GM23338 (cell line): ENCODE measurements around the gene EPHB6. TPM values are rescaled to one million over a fixed set of nuclear protein-coding genes. Genes with fewer than 3 reads are reported as not detected.

Source experiments
- ATAC-seq: fragments of 200-7000 bp; cut with Tn5 transposase; 3 replicates; pipeline ENCODE4 v1.9.1; 2020
- DNase-seq: peaks from one replicate; pipeline ENCODE4 v3.0.0-alpha.2; 2015; ENCODE audit warnings: low spot score
- H2AFZ ChIP-seq: fragments of 200-600 bp; sonication (generic); 2 replicates; pipeline ENCODE4 v1.8.0; 2016; ENCODE audit warnings: antibody characterized with exemption, mild to moderate bottlenecking, moderate library complexity
- H3F3A ChIP-seq: fragments of 200-600 bp; sonication (generic); replicated peaks from 2 replicates; pipeline ENCODE4 v1.8.0; 2017; ENCODE audit warnings: antibody characterized with exemption, mixed run types, low read depth
- H3K27ac ChIP-seq: fragments of 200-600 bp; sonication (generic); 2 replicates; pipeline ENCODE4 v1.6.1; 2016; ENCODE audit warnings: low read depth
- H3K27me3 ChIP-seq: fragments of 200-600 bp; sonication (generic); 2 replicates; pipeline ENCODE4 v1.8.0; 2016; ENCODE audit warnings: mild to moderate bottlenecking, mixed run types, moderate library complexity; ENCODE audit not compliant: insufficient read depth
- H3K36me3 ChIP-seq: fragments of 200-600 bp; sonication (generic); 2 replicates; pipeline ENCODE4 v1.8.0; 2016; ENCODE audit warnings: mild to moderate bottlenecking; ENCODE audit not compliant: insufficient read depth
- H3K4me1 ChIP-seq: fragments of 200-600 bp; sonication (generic); 2 replicates; pipeline ENCODE4 v1.8.0; 2016; ENCODE audit warnings: mild to moderate bottlenecking, moderate library complexity; ENCODE audit not compliant: insufficient read depth
- H3K4me2 ChIP-seq: fragments of 200-600 bp; sonication (generic); 2 replicates; pipeline ENCODE4 v1.7.1; 2017; ENCODE audit warnings: mixed run types
- H3K4me3 ChIP-seq: fragments of 200-600 bp; sonication (generic); 2 replicates; pipeline ENCODE4 v1.6.1; 2016; ENCODE audit warnings: mixed run types
- H3K79me2 ChIP-seq: fragments of 200-600 bp; sonication (generic); replicated peaks from 2 replicates; pipeline ENCODE4 v1.8.0; 2017; ENCODE audit warnings: mild to moderate bottlenecking; ENCODE audit not compliant: insufficient read depth
- H3K9me2 ChIP-seq: fragments of 200-600 bp; sonication (generic); 2 replicates; pipeline ENCODE4 v1.8.0; 2017; ENCODE audit not compliant: insufficient read depth
- H4K20me1 ChIP-seq: fragments of 200-600 bp; sonication (generic); replicated peaks from 2 replicates; pipeline ENCODE4 v1.8.0; 2017; ENCODE audit warnings: mild to moderate bottlenecking; ENCODE audit not compliant: insufficient read depth
- H3K27ac Mint-ChIP-seq: 2 replicates; pipeline ENCODE4 v1.8.0; 2020; ENCODE audit warnings: inconsistent platforms, mild to moderate bottlenecking, moderate library complexity, mixed read lengths
- H3K27me3 Mint-ChIP-seq: 3 replicates; pipeline ENCODE4 v1.8.0; 2022; ENCODE audit warnings: low read depth, mild to moderate bottlenecking, moderate library complexity, mixed read lengths, inconsistent platforms; ENCODE audit not compliant: insufficient read depth, poor library complexity
- H3K36me3 Mint-ChIP-seq: 3 replicates; pipeline ENCODE4 v1.8.0; 2021; ENCODE audit warnings: low read depth, mild to moderate bottlenecking, inconsistent platforms, moderate library complexity, mixed read lengths
- H3K4me1 Mint-ChIP-seq: 3 replicates; pipeline ENCODE4 v1.8.0; 2020; ENCODE audit warnings: mild to moderate bottlenecking, inconsistent platforms, mixed read lengths
- H3K4me3 Mint-ChIP-seq: 3 replicates; pipeline ENCODE4 v1.8.0; 2021; ENCODE audit warnings: moderate library complexity, mild to moderate bottlenecking, inconsistent platforms, mixed read lengths
- H3K9me3 Mint-ChIP-seq: 3 replicates; pipeline ENCODE4 v1.8.0; 2020; ENCODE audit warnings: moderate library complexity, mild to moderate bottlenecking, inconsistent platforms, mixed read lengths
- CTCF ChIP-seq, 2 experiments: fragments of 200-600 bp in 1 of 2; sonication (generic) in 1 of 2; conservative IDR thresholded peaks; 2 replicates each; pipeline versions ENCODE4 v1.5.1 to v1.6.1; 2016 to 2017; ENCODE audit warnings: antibody characterized with exemption in 2 of 2, low read depth in 2 of 2, mild to moderate bottlenecking in 2 of 2, moderate library complexity in 1 of 2
- JUNB ChIP-seq: IDR thresholded peaks from one replicate; pipeline ENCODE4 v1.6.1; 2016; ENCODE audit warnings: antibody characterized with exemption; ENCODE audit not compliant: unreplicated experiment
- NANOG ChIP-seq: IDR thresholded peaks from 2 replicates; pipeline ENCODE4 v1.6.1; 2016; ENCODE audit warnings: antibody characterized with exemption, borderline replicate concordance
- POLR2AphosphoS5 ChIP-seq: IDR thresholded peaks from 2 replicates; pipeline ENCODE4 v1.6.1; 2016; ENCODE audit warnings: antibody characterized with exemption, low read depth
- REST ChIP-seq: IDR thresholded peaks from one replicate; pipeline ENCODE4 v1.6.1; 2018; ENCODE audit warnings: antibody characterized with exemption; ENCODE audit not compliant: unreplicated experiment
- STAT1 ChIP-seq: IDR thresholded peaks from one replicate; pipeline ENCODE4 v1.6.1; 2016; ENCODE audit warnings: antibody characterized with exemption; ENCODE audit not compliant: unreplicated experiment
- ZNF114 ChIP-seq: fragments of 250-450 bp; sonication (Bioruptor Pico); IDR thresholded peaks from 2 replicates; pipeline ENCODE4 v1.5.0; 2020; ENCODE audit warnings: mild to moderate bottlenecking, moderate library complexity
- ZNF462 ChIP-seq: fragments of 250-450 bp; sonication (Bioruptor Pico); IDR thresholded peaks from 2 replicates; pipeline ENCODE4 v1.5.0; 2020; ENCODE audit warnings: mild to moderate bottlenecking, moderate library complexity
- polyA plus RNA-seq: library from polyadenylated mRNA; unstranded; fragments of >200 nt; fragmentation: Nextera tagmentation; extraction: Ambion mirVana; gene quantifications from 2 replicates; pipeline ENCODE4 v1.2.1, GENCODE V29; 2016
- total RNA-seq: library from RNA; depleted of rRNA; stranded (reverse); fragments of >200 nt; shearing (Covaris generic); gene quantifications from 2 replicates; pipeline ENCODE4 v1.2.3, GENCODE V29; 2014

Gene EPHB6
- total and polyA plus RNA-seq, 2 experiments from 2014 or later, result 20.8 to 27.5 TPM

- TF ChIP-seq CTCF (conservative IDR thresholded peaks at IDR 0.05; ENCODE audit: low read depth in 2 of 2), result no peak
- TF ChIP-seq STAT1, result no peak
- TF ChIP-seq ZNF114 (CRISPR knock-in tag), result no peak
- TF ChIP-seq ZNF462 (CRISPR knock-in tag), result no peak
- no peak for TF ChIP-seq POLR2AphosphoS5
- no peak for TF ChIP-seq JUNB
- no peak for TF ChIP-seq REST
- no peak for TF ChIP-seq NANOG
- no peak overlapping the region for H3K4me3 ChIP-seq
- H3K27ac Mint-ChIP-seq, result no peak overlapping the region
- no peaks in the 10 kb centered on the region for H3K79me2 ChIP-seq
- peaks cover 3% of the 10 kb centered on the region; the same call in 1 of the 2 replicates for H3K4me1 ChIP-seq
- H3K27me3 Mint-ChIP-seq, result peaks cover 2% of the 10 kb centered on the region
- H2AFZ ChIP-seq, result no peak overlapping the region
- no peaks in the 10 kb centered on the region for H3K27me3 ChIP-seq
- H3K36me3 Mint-ChIP-seq, result no peaks in the 10 kb centered on the region; the same call in 2 of the 3 replicates
- H3K4me3 Mint-ChIP-seq, result no peak overlapping the region
- H4K20me1 ChIP-seq, result no peaks in the 10 kb centered on the region
- no peak overlapping the region for H3K4me2 ChIP-seq
- H3K36me3 ChIP-seq, result no peaks in the 10 kb centered on the region
- ATAC-seq (no peak), DNase-seq (no peak)
- H3K27ac ChIP-seq, result no peak overlapping the region
- H3F3A ChIP-seq, result no peaks in the 10 kb centered on the region
- peaks cover 10% of the 10 kb centered on the region for H3K4me1 Mint-ChIP-seq
- H3K9me2 ChIP-seq, result no peaks in the 10 kb centered on the region
- H3K9me3 Mint-ChIP-seq, result peaks cover 5% of the 10 kb centered on the region; the same call in 2 of the 3 replicates
Observed at GRCh38 chr7:142887282-142888015, 32.6 kb downstream of the EPHB6 start.
